GM19238 (cell line): ENCODE measurements around the gene C10orf71.

Source experiments
- DNase-seq: peaks from one replicate; pipeline ENCODE4 v3.0.0; 2011; ENCODE audit warnings: low spot score; ENCODE audit not compliant: insufficient read length

Gene C10orf71

GRCh38 chr10:49295297-49295696 lies 3.7 kb upstream of the C10orf71 start:
- no peak for DNase-seq

DNA sequence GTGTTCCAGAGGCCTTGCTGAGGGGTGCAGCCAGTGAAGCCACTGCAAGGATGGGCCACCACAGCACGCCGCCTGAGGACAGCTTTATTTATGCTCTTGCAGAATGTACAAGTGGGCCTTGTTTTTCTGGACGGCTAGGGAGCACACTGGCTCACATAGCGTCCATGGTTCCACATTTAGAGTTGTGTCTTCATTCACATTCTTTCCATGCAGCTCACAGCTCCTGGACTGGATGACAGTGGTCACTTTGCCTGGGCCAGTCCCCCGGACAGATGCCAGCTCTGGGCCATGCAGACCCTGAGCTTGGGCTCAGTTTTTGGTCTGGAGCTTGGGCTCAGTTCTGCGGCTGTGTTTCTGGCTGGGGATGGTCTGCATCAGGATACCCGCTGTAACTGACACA lies 2.6 kb upstream of the C10orf71 start:
- no peak for DNase-seq

- no peak for DNase-seq
Observed at GRCh38 chr10:49296836-49297235, 2.1 kb upstream of the C10orf71 start.

DNA sequence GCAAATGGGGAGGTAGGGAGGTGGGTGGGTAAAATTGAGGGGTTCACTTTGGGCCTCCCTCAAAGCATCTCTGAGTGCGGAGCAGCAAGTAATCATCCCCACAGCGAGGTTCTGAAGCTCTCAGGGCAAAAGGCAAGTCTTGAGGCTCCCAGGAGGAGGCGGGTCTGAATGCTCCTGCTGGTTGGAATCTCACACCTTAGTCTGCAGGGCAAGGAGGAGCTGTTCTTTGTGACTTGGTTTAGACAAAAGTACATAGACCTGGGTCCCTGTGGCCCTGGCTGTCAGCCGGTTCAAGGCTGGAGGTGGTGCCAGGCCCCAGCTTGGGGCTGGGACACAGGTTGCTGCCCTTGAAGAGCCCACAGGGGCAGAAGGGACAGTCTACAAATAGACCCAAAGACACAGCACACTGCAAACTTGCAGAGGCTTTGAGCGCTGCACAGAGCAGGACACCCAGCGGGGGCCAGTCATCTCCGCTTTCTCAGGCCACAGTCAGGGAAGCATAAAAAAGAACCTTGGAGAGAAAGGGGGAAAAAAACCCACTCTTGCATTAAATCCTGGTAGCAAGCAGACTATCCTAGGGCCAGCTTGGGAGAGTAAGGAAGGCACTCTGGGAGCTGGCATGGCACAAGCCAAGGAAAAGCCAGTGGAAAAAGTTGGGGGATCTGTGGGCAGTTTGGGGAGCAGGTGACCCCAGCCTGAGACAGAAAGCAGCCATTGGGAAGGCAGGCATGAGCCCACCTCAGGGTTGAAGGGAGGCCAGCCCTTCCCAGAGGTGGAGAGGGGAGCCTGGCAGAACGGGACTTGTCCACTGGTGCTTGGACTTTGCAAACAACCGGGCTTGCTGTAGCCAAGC lies 926 bp upstream of the C10orf71 start:
- DNase-seq = no peak

DNA sequence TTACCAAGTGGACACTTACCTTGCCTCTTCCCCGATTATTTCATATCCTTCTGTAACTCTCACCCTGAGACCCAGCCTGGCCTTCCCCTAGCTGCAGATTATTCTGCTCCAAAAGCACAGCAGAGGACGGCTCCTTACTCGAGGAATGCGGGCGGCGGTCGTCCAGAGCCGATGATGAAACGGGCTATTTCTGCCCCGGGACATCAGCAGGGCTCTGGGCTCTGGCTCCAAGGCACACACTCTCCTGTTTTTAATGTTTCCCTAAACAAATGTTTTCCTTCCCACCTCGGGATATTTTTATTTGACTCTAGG lies 343 bp upstream of the C10orf71 start:
- DNase-seq = no peak

- DNase-seq = peak; percentile 47
Observed at GRCh38 chr10:49299816-49300139, 808 bp downstream of the C10orf71 start.

- peak; percentile 20 for DNase-seq
Observed at GRCh38 chr10:49300140-49300974, 1.4 kb downstream of the C10orf71 start.

DNA sequence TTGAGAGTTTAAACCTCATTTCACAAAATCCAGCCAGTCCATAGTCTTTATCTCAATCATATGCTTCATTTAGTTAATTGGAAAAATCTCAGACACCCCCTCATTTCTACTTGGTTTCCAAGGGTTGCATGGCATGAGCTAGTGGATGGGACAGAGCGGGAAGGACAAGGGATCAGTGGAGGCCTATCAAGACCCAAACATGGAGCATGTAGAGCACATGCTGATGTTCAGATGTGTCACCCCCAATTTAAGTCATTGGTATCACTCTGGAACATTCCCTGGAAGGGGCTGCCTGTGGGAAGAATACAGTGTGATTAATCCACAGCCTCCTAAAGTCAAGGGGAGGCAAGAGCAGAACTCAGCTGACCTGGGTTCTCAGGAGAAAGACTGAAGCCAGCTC lies 2.3 kb downstream of the C10orf71 start:
- DNase-seq = no peak

DNA sequence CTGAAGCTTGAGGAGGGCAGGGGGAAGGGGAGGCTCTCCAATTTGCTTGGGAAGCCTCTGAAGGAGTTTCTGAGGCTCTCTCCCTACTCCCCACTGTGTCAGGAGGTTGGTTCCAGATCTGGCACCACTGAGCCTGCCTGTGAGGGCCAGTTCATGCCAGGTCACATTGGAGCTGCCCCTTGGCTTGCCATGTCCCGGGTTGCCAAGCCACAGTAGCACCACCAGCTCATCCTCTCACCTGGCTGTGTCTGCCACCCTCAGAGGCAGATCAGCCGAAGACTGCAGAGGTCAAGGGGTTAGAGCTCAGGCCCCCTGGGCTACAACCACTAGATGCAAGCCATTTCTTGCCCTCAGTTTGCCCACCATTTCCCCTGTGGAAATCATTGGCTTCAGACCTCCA lies 3.1 kb downstream of the C10orf71 start:
- no peak for DNase-seq

GRCh38 chr10:49303711-49304110 lies 4.7 kb downstream of the C10orf71 start:
- DNase-seq = no peak

- DNase-seq = no peak
Observed at GRCh38 chr10:49304137-49304536, 5.2 kb downstream of the C10orf71 start.

DNA sequence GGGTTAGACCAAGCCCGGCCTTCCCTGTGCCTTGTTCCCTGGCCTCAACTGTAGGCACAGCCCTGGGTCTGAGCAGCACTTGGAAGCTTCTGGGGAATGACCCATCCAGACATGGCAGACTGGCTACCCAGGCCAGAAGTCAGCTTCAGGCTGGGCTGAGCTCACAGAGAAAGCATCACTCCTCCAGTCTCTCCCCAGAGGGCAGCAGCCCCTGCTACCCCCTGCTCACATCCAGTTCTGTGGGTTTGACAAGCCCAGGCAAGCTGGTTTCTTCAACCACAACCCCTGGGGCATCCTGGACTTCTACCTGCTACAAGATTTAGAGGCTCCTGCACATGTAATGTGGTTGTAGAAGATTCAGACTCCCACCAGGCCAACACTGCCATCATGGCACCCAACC lies 9.0 kb downstream of the C10orf71 start:
- no peak for DNase-seq

DNA sequence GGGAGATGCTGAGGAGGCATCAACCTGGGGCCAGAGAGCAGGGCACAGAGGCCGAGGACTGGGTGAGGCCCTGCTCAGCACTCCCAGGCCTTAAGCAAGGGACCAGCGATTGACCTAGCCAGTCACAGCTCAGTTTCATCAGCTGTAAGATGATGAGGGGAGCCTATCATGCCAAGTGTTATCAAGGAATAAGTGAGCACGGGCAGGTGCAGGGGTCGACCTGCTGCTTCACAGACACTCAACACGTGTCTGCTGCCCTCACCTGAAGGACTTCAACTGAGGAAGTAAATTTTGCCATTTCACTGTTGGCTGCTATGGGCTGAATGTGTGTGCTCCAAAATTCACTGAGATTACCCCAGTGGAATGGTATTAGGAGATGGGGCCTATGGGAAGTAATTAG lies 9.9 kb downstream of the C10orf71 start:
- DNase-seq = no peak

GRCh38 chr10:49309691-49310411 lies 10.9 kb downstream of the C10orf71 start:
- peak; percentile 23 for DNase-seq

- DNase-seq = no peak
Observed at GRCh38 chr10:49310460-49310859, 11.5 kb downstream of the C10orf71 start.

GRCh38 chr10:49310901-49311554 lies 12.1 kb downstream of the C10orf71 start:
- DNase-seq = no peak

- no peak for DNase-seq
Observed at GRCh38 chr10:49311555-49312236, 12.7 kb downstream of the C10orf71 start.

- no peak for DNase-seq
Observed at GRCh38 chr10:49312246-49312869, 13.4 kb downstream of the C10orf71 start.

- DNase-seq = no peak
Observed at GRCh38 chr10:49313501-49314070, 14.6 kb downstream of the C10orf71 start.

GRCh38 chr10:49314806-49315205 lies 15.8 kb downstream of the C10orf71 start:
- no peak for DNase-seq
